Neural progenitor cell (in vitro differentiated cells): Measurements from ENCODE around the gene ZNF839. TPM values are rescaled to one million over a fixed set of nuclear protein-coding genes. Genes with fewer than 3 reads are reported as not detected.
"Not testable (repeated sequence)": the region's sequence is repeated elsewhere in the genome, so short reads cannot be mapped to it uniquely, and the experiment has no call there.

ENCODE experiments used
- DNase-seq: peaks from one replicate; pipeline ENCODE4 v3.0.0-alpha.2; 2016; ENCODE audit warnings: low spot score
- H2AFZ ChIP-seq: fragments of 200-600 bp; sonication (generic); replicated peaks from 2 replicates; pipeline ENCODE4 v1.6.1; 2016; ENCODE audit warnings: antibody characterized with exemption
- H3F3A ChIP-seq: fragments of 200-600 bp; sonication (generic); 2 replicates; pipeline ENCODE4 v1.6.1; 2016; ENCODE audit warnings: antibody characterized with exemption, low read depth
- H3K27ac ChIP-seq: fragments of 200-600 bp; sonication (generic); 2 replicates; pipeline ENCODE4 v1.5.1; 2016; ENCODE audit warnings: mild to moderate bottlenecking
- H3K27me3 ChIP-seq: fragments of 200-600 bp; sonication (generic); 2 replicates; pipeline ENCODE4 v1.6.1; 2016; ENCODE audit warnings: mild to moderate bottlenecking, moderate library complexity
- H3K36me3 ChIP-seq: fragments of 200-600 bp; sonication (generic); 2 replicates; pipeline ENCODE4 v1.5.1; 2016
- H3K4me1 ChIP-seq: fragments of 200-600 bp; sonication (generic); 2 replicates; pipeline ENCODE4 v1.6.1; 2016; ENCODE audit warnings: mixed run types
- H3K4me2 ChIP-seq: fragments of 200-600 bp; sonication (generic); 2 replicates; pipeline ENCODE4 v1.6.1; 2016
- H3K4me3 ChIP-seq: fragments of 200-600 bp; sonication (generic); 2 replicates; pipeline ENCODE4 v1.5.1; 2016
- H3K79me2 ChIP-seq: fragments of 200-600 bp; sonication (generic); 2 replicates; pipeline ENCODE4 v1.6.1; 2016; ENCODE audit warnings: low read depth
- H3K9ac ChIP-seq: fragments of 200-600 bp; sonication (generic); 2 replicates; pipeline ENCODE4 v1.6.1; 2016
- H3K9me3 ChIP-seq: fragments of 200-600 bp; sonication (generic); 2 replicates; pipeline ENCODE4 v1.5.1; 2016; ENCODE audit warnings: low read depth
- H4K20me1 ChIP-seq: fragments of 200-600 bp; sonication (generic); 2 replicates; pipeline ENCODE4 v1.6.1; 2016; ENCODE audit warnings: low read depth
- H3K27ac Mint-ChIP-seq: 3 replicates; pipeline ENCODE4 v1.8.0; 2021; ENCODE audit warnings: mixed read lengths
- H3K27me3 Mint-ChIP-seq: 2 replicates; pipeline ENCODE4 v1.8.0; 2022; ENCODE audit warnings: low read depth, mild to moderate bottlenecking, inconsistent platforms, moderate library complexity, mixed read lengths; ENCODE audit not compliant: insufficient read depth
- H3K36me3 Mint-ChIP-seq: 3 replicates; pipeline ENCODE4 v1.8.0; 2021; ENCODE audit warnings: mixed read lengths
- H3K4me1 Mint-ChIP-seq: 3 replicates; pipeline ENCODE4 v1.8.0; 2021; ENCODE audit warnings: mixed read lengths
- H3K4me3 Mint-ChIP-seq: 3 replicates; pipeline ENCODE4 v1.8.0; 2021; ENCODE audit warnings: mild to moderate bottlenecking, moderate library complexity, mixed read lengths
- H3K9me3 Mint-ChIP-seq: 3 replicates; pipeline ENCODE4 v1.8.0; 2020; ENCODE audit warnings: mixed read lengths
- CTCF ChIP-seq: fragments of 200-600 bp; sonication (generic); IDR thresholded peaks from 2 replicates; pipeline ENCODE4 v1.5.1; 2017; ENCODE audit warnings: antibody characterized with exemption, mild to moderate bottlenecking
- EZH2 ChIP-seq: fragments of 200-600 bp; sonication (generic); IDR thresholded peaks from 2 replicates; pipeline ENCODE4 v1.6.1; 2017; ENCODE audit warnings: antibody characterized with exemption, mild to moderate bottlenecking, moderate library complexity
- EZH2phosphoT487 ChIP-seq: fragments of 200-600 bp; sonication (generic); IDR thresholded peaks from 2 replicates; pipeline ENCODE4 v1.6.1; 2017; ENCODE audit warnings: antibody characterized with exemption
- total RNA-seq: library from RNA; depleted of rRNA; stranded (reverse); fragments of >200 nt; gene quantifications from 2 replicates; pipeline ENCODE4 v1.2.3, GENCODE V29; 2015; ENCODE audit warnings: low replicate concordance

The ZNF839 gene
- total RNA-seq, 1 donor from 2014 or later = 13.7 TPM

- no peak overlapping the region for H3K9ac ChIP-seq
Observed at GRCh38 chr14:102351023-102351422, 31.5 kb downstream of the ZNF839 start.

GRCh38 chr14:102351593-102351992, 32.0 kb downstream of the ZNF839 start:
- H3K4me3 Mint-ChIP-seq, H3K9me3 Mint-ChIP-seq, H3K36me3 ChIP-seq: not testable (repeated sequence)

More at GRCh38 chr14:102351023-102351422, 31.5 kb downstream of the ZNF839 start:
- no peak for DNase-seq
- Mint-ChIP-seq H3K36me3 (peaks cover 14% of the 10 kb centered on the region), H3K27me3 (no peaks in the 10 kb centered on the region), H3K27ac (no peak overlapping the region), H3K4me3 (no peak overlapping the region), H3K4me1 (no peaks in the 10 kb centered on the region), H3K9me3 (no peaks in the 10 kb centered on the region)
- Histone ChIP-seq H3K27me3 (no peaks in the 10 kb centered on the region), H3K79me2 (no peaks in the 10 kb centered on the region), H4K20me1 (no peaks in the 10 kb centered on the region), H3K9me3 (no peaks in the 10 kb centered on the region), H3K4me3 (no peak overlapping the region), H3K27ac (no peak overlapping the region), H3K4me1 (no peaks in the 10 kb centered on the region), H3K36me3 (no peaks in the 10 kb centered on the region), H3K4me2 (no peak overlapping the region), H3F3A (no peaks in the 10 kb centered on the region), H2AFZ (no peak overlapping the region)
- no peak for TF ChIP-seq EZH2phosphoT487
- TF ChIP-seq EZH2 = no peak
- no peak for TF ChIP-seq CTCF

GRCh38 chr14:102352213-102352612, 32.7 kb downstream of the ZNF839 start:
- no peaks in the 10 kb centered on the region for H4K20me1 ChIP-seq
- H3K4me1 ChIP-seq = no peaks in the 10 kb centered on the region
- no peak for DNase-seq
- Mint-ChIP-seq H3K27ac (no peak overlapping the region), H3K27me3 (no peaks in the 10 kb centered on the region), H3K9me3 (no peaks in the 10 kb centered on the region), H3K4me3 (no peak overlapping the region), H3K4me1 (no peaks in the 10 kb centered on the region), H3K36me3 (peaks cover 16% of the 10 kb centered on the region)
- no peak overlapping the region for H3K4me3 ChIP-seq
- H3K27ac ChIP-seq = no peak overlapping the region
- no peaks in the 10 kb centered on the region for H3K9me3 ChIP-seq
- H3K9ac ChIP-seq = no peak overlapping the region
- no peaks in the 10 kb centered on the region for H3K36me3 ChIP-seq
- no peaks in the 10 kb centered on the region for H3F3A ChIP-seq
- H3K79me2 ChIP-seq = no peaks in the 10 kb centered on the region
- H2AFZ ChIP-seq = no peak overlapping the region
- no peaks in the 10 kb centered on the region for H3K27me3 ChIP-seq
- no peak overlapping the region for H3K4me2 ChIP-seq
- TF ChIP-seq EZH2phosphoT487 (no peak), CTCF (no peak), EZH2 (no peak)

More at GRCh38 chr14:102351593-102351992, 32.0 kb downstream of the ZNF839 start:
- H3K27ac Mint-ChIP-seq, H3K9ac ChIP-seq, H4K20me1 ChIP-seq, H3K27ac ChIP-seq, H3K27me3 ChIP-seq, H3K4me3 ChIP-seq, H3K27me3 Mint-ChIP-seq, H3K4me1 ChIP-seq, H2AFZ ChIP-seq, H3K79me2 ChIP-seq, DNase-seq, H3K4me1 Mint-ChIP-seq, H3K9me3 ChIP-seq, H3F3A ChIP-seq, H3K4me2 ChIP-seq: not testable (repeated sequence)
- H3K36me3 Mint-ChIP-seq = peaks cover 14% of the 10 kb centered on the region

- H3K27ac Mint-ChIP-seq = no peak overlapping the region
- no peaks in the 10 kb centered on the region for H3K27me3 ChIP-seq
- no peak overlapping the region for H3K9ac ChIP-seq
- no peak overlapping the region for H3K27ac ChIP-seq
- H3K4me3 Mint-ChIP-seq = no peak overlapping the region
- no peaks in the 10 kb centered on the region for H3K9me3 ChIP-seq
- H3F3A ChIP-seq = no peaks in the 10 kb centered on the region
- DNase-seq = no peak
- no peak overlapping the region for H2AFZ ChIP-seq
- H3K4me2 ChIP-seq = no peak overlapping the region
- H3K79me2 ChIP-seq = no peaks in the 10 kb centered on the region
- no peaks in the 10 kb centered on the region for H3K4me1 Mint-ChIP-seq
- no peaks in the 10 kb centered on the region for H3K36me3 ChIP-seq
- no peak overlapping the region for H3K4me3 ChIP-seq
- H4K20me1 ChIP-seq = no peaks in the 10 kb centered on the region
- H3K4me1 ChIP-seq = no peaks in the 10 kb centered on the region
- TF ChIP-seq EZH2 (no peak), EZH2phosphoT487 (no peak), CTCF (no peak)
- peaks cover 17% of the 10 kb centered on the region for H3K36me3 Mint-ChIP-seq
- no peaks in the 10 kb centered on the region for H3K27me3 Mint-ChIP-seq
- H3K9me3 Mint-ChIP-seq = no peaks in the 10 kb centered on the region
Observed at GRCh38 chr14:102353126-102353619, 33.6 kb downstream of the ZNF839 start.
